ENCODE measurements around the gene LHPP.

Gene LHPP

DNA sequence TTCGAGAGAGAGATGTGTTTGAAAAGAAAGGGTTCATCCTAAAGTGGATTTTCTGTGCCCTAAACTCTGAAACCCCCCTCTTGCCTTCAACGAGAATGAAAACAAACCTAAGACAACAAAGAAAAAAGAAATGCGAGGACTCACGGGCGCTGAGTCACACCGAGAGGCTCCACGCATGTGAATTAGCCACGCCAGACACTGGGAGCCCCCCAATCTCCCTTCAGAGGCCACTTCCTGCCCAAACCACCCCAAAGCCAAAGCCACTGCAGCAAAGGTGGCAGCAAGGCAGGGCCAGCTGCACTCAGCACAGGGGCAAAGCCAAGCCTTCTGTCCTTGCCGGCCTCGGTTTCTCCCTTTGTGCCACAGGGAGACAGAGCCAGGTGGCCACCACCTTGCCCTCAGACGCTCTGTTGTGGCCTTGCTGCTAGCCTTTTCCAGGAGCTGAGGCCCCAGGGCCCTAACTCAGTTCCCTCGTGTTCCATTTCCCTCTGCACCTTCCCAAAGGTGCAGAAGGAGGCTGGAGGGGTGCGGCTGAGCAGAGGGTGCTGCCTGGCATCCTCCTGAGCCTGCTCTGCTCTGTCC, 189.3 kb downstream of the LHPP start:
- ATAC-seq = no peak
- TF ChIP-seq TCF4 (CRISPR knock-in tag; IDR thresholded peaks at IDR 0.05; ENCODE audit: borderline replicate concordance) (no peak), GLIS3 (CRISPR knock-in tag; IDR thresholded peaks at IDR 0.05) (no peak), PPARA (CRISPR knock-in tag; IDR thresholded peaks at IDR 0.05; ENCODE audit: borderline replicate concordance) (no peak), OSR1 (CRISPR knock-in tag; IDR thresholded peaks at IDR 0.05) (no peak), ARNTL (CRISPR knock-in tag; IDR thresholded peaks at IDR 0.05; ENCODE audit: borderline replicate concordance, low read depth) (no peak), TSHZ2 (CRISPR knock-in tag; IDR thresholded peaks at IDR 0.05) (no peak), TOX (CRISPR knock-in tag; IDR thresholded peaks at IDR 0.05; ENCODE audit: borderline replicate concordance) (no peak), BACH2 (CRISPR knock-in tag; IDR thresholded peaks at IDR 0.05; ENCODE audit: borderline replicate concordance) (no peak), ZNF565 (CRISPR knock-in tag; conservative IDR thresholded peaks at IDR 0.05; ENCODE audit: low read depth) (no peak), ZNF70 (CRISPR knock-in tag; IDR thresholded peaks at IDR 0.05) (no peak), ZFP30 (CRISPR knock-in tag; IDR thresholded peaks at IDR 0.05) (no peak), RARB (CRISPR knock-in tag; IDR thresholded peaks at IDR 0.05) (no peak), CSDC2 (CRISPR knock-in tag; IDR thresholded peaks at IDR 0.05) (no peak), ZFP3 (CRISPR knock-in tag; IDR thresholded peaks at IDR 0.05) (no peak), SNAI2 (CRISPR knock-in tag; IDR thresholded peaks at IDR 0.05) (no peak), ZC3H10 (CRISPR knock-in tag; IDR thresholded peaks at IDR 0.05) (no peak)
- TF ChIP-seq, protein P1, sequence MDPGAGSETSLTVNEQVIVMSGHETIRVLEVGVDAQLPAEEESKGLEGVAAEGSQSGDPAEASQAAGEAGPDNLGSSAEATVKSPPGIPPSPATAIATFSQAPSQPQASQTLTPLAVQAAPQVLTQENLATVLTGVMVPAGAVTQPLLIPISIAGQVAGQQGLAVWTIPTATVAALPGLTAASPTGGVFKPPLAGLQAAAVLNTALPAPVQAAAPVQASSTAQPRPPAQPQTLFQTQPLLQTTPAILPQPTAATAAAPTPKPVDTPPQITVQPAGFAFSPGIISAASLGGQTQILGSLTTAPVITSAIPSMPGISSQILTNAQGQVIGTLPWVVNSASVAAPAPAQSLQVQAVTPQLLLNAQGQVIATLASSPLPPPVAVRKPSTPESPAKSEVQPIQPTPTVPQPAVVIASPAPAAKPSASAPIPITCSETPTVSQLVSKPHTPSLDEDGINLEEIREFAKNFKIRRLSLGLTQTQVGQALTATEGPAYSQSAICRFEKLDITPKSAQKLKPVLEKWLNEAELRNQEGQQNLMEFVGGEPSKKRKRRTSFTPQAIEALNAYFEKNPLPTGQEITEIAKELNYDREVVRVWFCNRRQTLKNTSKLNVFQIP (CRISPR knock-in tag; IDR thresholded peaks at IDR 0.05; ENCODE audit: borderline replicate concordance, low read depth) = no peak
- TF ChIP-seq, protein P2, sequence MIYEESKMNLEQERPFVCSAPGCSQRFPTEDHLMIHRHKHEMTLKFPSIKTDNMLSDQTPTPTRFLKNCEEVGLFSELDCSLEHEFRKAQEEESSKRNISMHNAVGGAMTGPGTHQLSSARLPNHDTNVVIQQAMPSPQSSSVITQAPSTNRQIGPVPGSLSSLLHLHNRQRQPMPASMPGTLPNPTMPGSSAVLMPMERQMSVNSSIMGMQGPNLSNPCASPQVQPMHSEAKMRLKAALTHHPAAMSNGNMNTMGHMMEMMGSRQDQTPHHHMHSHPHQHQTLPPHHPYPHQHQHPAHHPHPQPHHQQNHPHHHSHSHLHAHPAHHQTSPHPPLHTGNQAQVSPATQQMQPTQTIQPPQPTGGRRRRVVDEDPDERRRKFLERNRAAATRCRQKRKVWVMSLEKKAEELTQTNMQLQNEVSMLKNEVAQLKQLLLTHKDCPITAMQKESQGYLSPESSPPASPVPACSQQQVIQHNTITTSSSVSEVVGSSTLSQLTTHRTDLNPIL (CRISPR knock-in tag; IDR thresholded peaks at IDR 0.05; ENCODE audit: low read depth) = no peak
- TF ChIP-seq, protein P3, sequence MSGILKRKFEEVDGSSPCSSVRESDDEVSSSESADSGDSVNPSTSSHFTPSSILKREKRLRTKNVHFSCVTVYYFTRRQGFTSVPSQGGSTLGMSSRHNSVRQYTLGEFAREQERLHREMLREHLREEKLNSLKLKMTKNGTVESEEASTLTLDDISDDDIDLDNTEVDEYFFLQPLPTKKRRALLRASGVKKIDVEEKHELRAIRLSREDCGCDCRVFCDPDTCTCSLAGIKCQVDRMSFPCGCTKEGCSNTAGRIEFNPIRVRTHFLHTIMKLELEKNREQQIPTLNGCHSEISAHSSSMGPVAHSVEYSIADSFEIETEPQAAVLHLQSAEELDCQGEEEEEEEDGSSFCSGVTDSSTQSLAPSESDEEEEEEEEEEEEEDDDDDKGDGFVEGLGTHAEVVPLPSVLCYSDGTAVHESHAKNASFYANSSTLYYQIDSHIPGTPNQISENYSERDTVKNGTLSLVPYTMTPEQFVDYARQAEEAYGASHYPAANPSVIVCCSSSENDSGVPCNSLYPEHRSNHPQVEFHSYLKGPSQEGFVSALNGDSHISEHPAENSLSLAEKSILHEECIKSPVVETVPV (CRISPR knock-in tag; IDR thresholded peaks at IDR 0.05) = no peak
- TF ChIP-seq, protein P4, sequence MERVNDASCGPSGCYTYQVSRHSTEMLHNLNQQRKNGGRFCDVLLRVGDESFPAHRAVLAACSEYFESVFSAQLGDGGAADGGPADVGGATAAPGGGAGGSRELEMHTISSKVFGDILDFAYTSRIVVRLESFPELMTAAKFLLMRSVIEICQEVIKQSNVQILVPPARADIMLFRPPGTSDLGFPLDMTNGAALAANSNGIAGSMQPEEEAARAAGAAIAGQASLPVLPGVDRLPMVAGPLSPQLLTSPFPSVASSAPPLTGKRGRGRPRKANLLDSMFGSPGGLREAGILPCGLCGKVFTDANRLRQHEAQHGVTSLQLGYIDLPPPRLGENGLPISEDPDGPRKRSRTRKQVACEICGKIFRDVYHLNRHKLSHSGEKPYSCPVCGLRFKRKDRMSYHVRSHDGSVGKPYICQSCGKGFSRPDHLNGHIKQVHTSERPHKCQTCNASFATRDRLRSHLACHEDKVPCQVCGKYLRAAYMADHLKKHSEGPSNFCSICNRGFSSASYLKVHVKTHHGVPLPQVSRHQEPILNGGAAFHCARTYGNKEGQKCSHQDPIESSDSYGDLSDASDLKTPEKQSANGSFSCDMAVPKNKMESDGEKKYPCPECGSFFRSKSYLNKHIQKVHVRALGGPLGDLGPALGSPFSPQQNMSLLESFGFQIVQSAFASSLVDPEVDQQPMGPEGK (CRISPR knock-in tag; IDR thresholded peaks at IDR 0.05; ENCODE audit: borderline replicate concordance) = no peak

- no peak for ATAC-seq
- TF ChIP-seq, protein P4 (CRISPR knock-in tag; IDR thresholded peaks at IDR 0.05; ENCODE audit: borderline replicate concordance) = no peak
- TF ChIP-seq TOX (CRISPR knock-in tag; IDR thresholded peaks at IDR 0.05; ENCODE audit: borderline replicate concordance) (no peak), TCF4 (CRISPR knock-in tag; IDR thresholded peaks at IDR 0.05; ENCODE audit: borderline replicate concordance) (no peak), GLIS3 (CRISPR knock-in tag; IDR thresholded peaks at IDR 0.05) (no peak), OSR1 (CRISPR knock-in tag; IDR thresholded peaks at IDR 0.05) (no peak), ZNF8 (CRISPR knock-in tag; IDR thresholded peaks at IDR 0.05) (no peak), ZNF565 (CRISPR knock-in tag; conservative IDR thresholded peaks at IDR 0.05; ENCODE audit: low read depth) (no peak), ZC3H10 (CRISPR knock-in tag; IDR thresholded peaks at IDR 0.05) (no peak), ZNF70 (CRISPR knock-in tag; IDR thresholded peaks at IDR 0.05) (no peak), SNAI2 (CRISPR knock-in tag; IDR thresholded peaks at IDR 0.05) (no peak), RARB (CRISPR knock-in tag; IDR thresholded peaks at IDR 0.05) (no peak), PPARA (CRISPR knock-in tag; IDR thresholded peaks at IDR 0.05; ENCODE audit: borderline replicate concordance) (no peak), ISL1 (CRISPR knock-in tag; IDR thresholded peaks at IDR 0.05) (no peak), BACH2 (CRISPR knock-in tag; IDR thresholded peaks at IDR 0.05; ENCODE audit: borderline replicate concordance) (no peak)
- TF ChIP-seq, protein P3 (CRISPR knock-in tag; IDR thresholded peaks at IDR 0.05) = no peak
- TF ChIP-seq, protein P2 (CRISPR knock-in tag; IDR thresholded peaks at IDR 0.05; ENCODE audit: low read depth) = no peak
These were observed 189.8 kb downstream of the LHPP start for GRCh38 chr10:124651402-124651891.

All from SK-N-SH treated with all-trans-retinoic acid at 6 μM for 48 hours (cell line).